HG02884 (cell line): Measurements from ENCODE around the gene ARRDC2.
"Not testable (repeated sequence)": the region's sequence is repeated elsewhere in the genome, so short reads cannot be mapped to it uniquely, and the experiment has no call there.

Experiments
- ATAC-seq: cut with Tn5 transposase; IDR thresholded peaks from one replicate; pipeline ENCODE4 v1.9.1; 2021; ENCODE audit warnings: mild to moderate bottlenecking, moderate library complexity; ENCODE audit not compliant: unreplicated experiment

Gene ARRDC2

DNA sequence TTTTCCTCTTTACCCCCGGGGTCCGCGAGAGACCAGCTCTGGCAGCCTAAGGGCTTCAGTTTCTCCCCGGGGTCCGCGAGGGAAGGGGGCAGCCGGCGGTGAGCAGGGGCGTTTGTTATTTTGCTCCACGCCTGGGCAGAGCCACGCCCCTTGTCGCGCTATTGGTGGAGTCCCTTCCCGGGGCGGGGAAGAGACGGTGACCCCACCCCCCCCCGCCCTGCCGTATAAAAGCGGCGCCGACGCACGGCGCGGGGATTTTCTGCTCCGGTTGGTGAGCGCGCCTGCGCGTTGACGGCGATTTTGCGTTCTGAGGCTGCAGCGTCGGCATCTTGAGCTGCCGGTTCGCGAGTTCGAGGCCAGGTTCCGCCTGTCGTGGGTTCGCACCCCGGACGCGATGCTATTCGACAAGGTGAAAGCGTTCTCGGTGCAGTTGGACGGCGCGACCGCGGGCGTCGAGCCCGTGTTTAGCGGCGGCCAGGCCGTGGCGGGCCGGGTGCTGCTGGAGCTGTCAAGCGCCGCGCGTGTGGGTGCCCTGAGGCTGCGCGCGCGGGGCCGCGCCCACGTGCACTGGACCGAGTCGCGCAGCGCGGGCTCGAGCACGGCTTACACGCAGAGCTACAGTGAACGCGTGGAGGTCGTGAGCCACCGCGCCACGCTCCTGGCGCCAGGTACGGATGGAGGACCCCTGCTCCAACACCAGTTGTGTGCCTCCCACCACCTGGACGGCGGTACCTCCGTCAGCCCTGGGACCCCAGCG is at the start of gene ARRDC2:
Gene ARRDC2 (plus strand): TSS at position 254 of the 757 bp plus-strand sequence. CDS start 141 bp downstream, at position 395.
- ATAC-seq = no peak

DNA sequence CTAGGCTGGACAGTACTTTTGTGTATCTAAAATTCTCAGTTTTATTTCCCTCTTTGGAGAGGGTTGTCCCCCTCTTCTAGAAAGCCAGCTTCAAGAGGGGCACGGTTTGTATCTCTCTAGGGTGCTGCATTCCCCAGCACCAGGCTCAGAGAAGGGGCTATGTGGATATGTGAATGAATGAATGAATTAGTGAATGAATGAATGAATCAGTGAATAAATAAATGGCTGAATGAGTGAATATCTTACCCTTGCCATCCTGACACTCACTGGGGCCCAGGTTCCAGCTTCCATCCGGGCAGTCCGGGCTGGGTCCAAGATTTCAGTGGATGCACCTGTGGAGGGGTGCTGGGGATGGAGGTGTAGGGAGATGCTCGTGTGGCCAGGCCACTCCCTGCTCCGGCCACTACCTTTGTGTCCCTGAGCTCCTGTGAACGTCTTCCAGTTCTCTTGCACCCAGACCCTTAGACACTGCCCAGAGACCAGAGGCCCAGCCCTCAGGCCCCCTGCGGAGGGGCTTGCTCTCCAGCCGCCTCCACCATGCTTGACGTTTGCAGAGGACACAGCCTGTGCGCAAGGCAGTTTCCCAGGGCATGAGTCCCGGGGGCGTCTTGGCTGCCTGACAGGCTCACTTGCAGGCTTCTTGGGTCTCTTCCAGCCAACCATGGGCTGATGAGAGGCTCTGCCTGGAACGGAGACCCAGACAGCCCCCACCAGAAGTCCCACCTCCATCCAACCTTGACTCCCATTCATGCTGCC is 43.9 kb upstream of the ARRDC2 start:
- ATAC-seq = no peak

DNA sequence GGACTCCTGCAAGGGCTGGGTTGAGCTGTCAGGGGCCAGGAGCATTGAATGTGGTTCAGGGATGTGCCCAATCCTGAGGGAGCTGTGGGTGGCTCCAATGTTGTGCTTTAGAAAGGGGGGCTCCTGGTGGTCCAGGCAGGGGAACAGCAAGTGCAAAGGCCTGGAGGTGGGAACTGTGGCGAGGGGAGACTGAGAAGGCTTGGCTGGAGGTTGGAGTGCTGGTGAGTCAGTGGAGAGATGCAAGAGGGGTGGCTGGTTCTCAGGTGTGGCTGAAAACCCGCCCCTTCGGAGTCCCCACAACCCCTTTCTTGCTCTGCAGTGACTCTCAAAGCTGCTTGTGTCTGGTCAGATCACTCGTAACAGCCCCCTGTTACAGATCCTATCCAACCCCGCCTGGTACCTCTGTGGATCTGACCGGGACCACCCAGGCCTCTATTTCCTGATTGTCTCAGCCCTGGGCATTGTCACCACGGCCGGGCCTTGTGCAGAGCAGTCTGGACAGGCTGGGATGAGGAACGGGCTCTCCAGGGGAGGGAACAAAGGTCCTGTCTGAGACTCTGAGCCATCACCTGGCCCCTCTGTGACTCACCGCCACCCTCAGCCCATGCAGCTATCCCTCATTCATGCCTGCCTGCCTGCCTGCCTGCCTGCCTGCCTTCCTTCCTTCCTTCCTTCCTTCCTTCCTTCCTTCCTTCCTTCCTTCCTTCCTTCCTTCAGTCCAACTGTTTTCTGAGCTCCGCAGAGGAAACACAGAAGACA is 42.4 kb upstream of the ARRDC2 start:
- no peak for ATAC-seq

DNA sequence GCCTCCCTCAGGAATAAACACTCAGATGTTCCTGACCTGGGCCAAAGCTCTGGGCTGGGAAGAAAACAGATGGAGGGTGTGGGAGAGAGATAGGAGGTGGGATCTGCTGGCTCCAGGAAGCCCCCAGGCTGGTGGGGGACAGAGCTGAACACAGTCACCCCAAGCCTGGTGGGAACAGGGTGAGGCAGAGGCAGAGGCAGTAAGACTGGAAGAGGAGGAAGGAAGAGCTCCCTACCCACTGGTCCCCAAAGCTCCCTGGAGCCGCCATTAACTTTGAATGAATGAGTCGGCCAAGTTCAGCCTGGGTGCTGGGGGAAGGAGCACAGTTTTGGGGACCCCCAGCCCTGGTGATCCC is 41.9 kb upstream of the ARRDC2 start:
- ATAC-seq = no peak

DNA sequence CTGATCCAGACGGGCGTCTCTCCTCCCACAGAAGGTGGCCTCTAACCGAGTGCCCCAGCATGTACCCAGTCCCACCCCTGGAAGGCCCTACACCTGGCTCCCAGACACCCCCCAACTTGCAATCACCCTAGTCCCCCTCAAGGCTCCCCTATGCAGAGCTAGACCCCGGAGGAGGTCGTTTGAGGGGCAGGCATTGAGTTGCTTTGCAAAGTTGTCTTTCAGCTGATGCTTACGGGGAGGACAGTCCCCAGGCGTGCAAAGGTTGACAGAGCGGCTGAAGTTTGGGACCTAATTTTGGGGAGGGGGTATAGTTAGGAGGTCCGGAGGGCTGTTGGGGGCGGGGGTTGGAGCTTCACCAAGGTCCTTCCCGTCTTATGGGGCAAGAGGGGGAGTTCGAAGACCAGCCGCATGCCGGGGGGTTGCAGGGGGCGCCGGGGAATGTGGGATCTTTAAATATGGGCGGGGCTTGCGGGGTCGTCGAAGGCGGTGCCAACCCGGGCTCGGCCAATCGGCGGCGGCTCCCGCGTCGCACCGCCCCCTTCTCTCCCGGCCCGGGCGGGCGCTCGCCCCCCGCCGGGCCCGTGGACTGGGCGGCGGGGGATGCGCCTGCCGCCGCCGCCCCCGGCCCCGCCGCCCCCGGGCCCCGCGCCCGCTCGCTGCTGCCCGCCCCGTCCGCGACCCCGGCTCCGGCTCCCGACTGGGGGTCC is 41.3 kb upstream of the ARRDC2 start, which contains the start of gene KCNN1:
Gene KCNN1 (plus strand): TSS at position 558 of the 707 bp plus-strand sequence. CDS start 6,782 bp downstream, outside the sequence.
- ATAC-seq = no peak

DNA sequence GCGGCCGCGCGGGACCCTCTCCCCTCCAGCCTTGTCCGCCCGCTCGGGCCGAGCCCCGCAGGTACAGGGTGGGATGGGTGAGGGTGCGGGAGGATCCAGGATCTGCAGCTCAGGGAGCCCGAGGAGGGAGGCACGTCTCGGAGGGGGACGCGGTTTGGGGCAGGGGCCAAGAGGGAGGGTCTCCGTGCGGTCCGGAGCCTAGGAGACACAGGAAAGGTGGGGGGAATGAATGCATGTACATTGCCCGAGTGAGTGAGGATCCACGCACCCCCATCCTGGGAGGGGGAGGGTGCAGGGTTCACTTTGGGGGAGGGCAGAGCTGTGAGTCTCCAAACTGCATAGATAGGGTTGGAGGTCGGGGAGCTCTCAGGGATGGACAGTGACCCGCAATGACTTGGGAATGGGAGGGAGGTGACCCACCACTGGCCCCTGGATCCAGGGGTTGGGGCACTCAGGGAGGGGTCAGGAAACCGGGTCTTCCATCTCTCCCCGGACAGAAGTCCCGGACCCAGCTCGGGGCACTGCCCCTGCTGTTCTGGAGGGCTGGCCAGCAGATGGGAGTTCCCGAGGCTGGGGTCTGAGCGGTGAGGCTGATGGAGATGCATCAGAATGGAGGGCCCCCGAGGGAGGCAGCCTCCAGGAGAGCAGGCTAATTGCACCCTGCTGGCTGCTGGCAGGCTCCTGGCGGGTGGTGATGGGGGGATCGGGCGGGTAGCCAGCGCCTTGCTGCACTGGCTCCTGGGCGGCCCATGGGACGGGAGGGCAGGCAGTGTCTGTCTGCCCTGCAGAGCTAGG is 40.5 kb upstream of the ARRDC2 start:
- ATAC-seq = no peak

DNA sequence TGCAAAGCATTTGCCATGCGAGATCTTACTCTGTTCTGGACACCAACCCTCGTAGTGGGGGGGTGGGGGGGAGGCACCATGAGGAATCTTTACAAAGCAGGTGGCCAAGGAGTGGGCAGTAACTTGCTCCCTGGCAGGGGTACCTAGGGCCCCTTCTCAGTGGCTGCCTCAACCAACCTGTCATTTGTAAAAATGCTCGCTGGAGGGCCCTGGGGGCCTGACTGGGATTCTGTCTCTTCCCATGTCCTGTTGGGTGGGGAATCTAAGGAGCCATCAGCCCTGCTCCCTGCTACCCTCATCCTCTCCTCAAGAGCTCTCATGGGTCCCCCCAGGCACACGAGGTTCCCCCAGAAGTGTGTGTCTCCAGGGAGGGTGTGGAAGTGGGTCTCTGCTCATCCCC is 39.6 kb upstream of the ARRDC2 start:
- ATAC-seq = no peak

DNA sequence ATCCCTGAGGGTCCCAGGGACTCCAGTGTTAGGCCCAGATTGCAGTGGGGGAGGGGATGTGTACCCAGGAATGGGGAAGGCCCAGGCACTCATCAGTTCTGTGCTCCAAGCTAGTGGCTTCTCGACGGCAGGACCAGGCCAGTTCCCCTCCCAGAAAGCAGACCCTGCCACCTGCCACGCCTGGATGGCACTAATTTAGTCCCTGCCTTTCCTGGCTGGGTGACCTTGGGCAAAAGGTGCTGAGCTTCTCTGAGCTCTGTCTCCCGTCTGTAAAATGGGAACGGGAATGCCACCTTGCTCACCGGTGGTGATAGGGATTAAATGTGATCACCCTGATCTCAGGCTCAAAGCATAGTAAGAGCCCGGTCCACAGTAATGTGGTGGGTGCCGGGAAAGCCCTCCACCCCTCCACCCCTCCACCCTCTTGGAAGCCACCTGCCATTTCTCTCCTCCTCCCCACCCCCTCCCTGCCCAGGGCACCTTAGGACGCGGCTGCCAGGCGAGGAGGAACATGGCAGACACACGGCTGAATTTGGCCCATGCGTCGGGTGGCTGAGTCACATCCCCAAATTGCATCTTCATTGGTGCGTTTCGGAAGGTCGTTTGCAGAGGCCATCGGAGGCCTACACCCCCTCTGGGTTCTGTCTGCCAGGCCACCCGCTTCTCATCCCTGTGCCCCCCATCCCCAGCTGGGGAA is 38.7 kb upstream of the ARRDC2 start:
- ATAC-seq = no peak

DNA sequence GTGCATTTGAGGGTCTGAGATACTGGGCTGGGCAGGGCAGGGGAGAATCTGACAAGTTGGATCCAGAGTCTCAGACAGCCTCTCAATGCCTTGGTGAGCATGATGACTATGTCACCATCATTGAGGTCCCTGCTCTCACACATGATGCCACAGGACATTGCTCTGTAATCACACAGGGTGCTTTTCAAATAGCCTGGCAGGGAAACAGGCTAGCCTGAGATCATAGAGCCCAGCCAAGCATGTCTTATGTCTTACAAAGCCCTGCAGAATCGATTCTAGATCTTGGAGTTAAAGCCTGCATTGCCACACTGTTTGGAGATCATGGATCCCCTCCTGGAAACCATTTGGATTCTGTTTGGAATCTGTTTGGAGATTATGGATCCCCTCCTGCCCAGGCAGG is 35.7 kb upstream of the ARRDC2 start:
- no peak for ATAC-seq

DNA sequence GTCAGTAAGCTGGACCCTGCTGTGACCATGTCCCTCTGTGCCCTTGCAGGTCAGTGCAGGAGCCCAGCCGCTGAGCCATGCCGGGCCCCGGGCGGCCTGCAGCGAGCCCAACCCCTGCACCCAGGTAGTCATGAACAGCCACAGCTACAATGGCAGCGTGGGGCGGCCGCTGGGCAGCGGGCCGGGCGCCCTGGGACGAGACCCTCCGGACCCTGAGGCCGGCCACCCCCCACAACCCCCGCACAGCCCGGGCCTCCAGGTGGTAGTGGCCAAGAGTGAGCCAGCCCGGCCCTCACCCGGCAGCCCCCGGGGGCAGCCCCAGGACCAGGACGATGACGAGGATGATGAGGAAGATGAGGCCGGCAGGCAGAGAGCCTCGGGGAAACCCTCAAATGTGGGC is 34.2 kb upstream of the ARRDC2 start:
- ATAC-seq = no peak

DNA sequence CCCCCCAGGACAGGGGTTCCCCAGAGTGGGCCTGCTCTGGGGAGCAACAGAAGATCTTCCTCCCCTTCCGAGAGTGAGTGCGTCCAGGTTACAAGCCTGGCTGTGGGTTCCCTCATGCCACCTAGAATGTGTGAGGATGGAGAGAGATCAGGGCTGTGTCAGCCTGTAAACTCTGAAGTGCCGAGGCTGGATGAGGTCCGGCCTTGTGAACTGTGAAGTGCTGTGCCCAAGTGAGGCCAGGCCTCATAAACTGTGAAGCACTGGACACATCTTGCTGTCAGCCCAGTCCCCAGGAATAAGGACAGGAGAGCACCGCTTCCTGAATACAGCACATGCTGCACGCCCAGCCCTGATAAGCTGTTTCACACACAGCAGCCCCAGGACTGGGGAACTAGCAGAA is 33.4 kb upstream of the ARRDC2 start:
- no peak for ATAC-seq

DNA sequence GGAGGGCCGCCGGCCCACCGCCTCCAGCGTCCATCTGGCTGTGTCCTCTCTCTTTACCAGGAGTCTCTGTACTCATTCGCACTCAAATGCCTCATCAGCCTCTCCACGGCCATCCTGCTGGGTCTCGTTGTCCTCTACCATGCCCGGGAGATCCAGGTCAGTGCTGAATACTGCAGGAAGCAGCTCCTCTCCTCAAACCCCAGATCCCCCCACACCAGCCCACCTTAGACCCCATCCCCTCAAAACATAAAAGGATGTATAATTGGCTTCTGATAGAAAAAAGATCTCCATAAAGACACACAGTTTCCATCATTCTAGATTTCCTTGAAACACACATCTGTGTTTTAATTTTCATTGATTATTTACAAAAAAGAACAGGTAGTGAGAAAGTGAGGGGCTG is 32.9 kb upstream of the ARRDC2 start:
- ATAC-seq = no peak

DNA sequence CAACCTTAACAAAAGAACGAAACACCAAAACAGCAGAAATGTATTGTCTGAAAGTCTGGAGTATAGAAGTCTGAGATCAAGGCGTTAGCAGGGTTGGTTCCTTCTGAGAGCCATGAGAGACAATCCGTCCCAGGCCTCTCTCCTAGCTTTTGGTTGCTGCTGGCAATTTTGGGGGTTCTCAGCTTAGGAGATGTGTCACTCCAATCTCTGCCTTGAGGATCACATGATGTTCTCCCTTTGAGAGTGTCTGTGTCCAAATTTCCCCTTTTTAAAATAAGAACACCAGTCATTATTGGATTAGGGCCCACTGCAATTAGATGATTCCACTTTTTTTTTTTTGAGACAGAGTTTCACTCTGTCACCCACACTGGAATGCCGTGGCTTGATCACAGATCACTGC is 30.9 kb upstream of the ARRDC2 start:
- ATAC-seq = no peak

DNA sequence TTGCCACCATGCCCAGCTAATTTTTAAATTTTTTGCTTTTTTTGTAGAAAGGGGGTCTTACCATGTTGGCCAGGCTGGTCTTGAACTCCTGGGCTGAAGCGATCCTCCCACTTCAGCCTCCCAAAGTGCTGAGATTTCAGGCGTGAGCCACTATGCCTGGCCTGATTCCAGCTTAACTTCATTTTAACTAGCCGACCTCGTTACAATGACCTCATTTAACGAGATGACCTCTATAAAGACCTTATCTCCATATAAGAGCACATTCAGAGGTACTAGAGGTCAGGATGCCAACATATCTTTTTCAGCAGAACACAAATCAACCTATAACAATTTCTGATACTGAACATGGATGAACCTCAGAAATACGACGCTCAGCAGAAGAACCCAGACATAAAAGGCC is 30.5 kb upstream of the ARRDC2 start:
- no peak for ATAC-seq

DNA sequence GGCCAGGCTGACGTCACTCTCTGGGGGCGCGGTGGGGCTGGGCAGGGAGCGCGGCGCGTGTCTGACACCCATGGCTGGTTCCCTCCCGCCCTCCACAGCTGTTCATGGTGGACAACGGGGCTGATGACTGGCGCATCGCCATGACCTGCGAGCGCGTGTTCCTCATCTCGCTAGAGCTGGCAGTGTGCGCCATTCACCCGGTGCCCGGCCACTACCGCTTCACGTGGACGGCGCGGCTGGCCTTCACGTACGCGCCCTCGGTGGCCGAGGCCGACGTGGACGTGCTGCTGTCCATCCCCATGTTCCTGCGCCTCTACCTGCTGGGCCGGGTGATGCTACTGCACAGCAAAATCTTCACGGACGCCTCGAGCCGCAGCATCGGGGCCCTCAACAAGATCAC is 26.4 kb upstream of the ARRDC2 start:
- no peak for ATAC-seq

DNA sequence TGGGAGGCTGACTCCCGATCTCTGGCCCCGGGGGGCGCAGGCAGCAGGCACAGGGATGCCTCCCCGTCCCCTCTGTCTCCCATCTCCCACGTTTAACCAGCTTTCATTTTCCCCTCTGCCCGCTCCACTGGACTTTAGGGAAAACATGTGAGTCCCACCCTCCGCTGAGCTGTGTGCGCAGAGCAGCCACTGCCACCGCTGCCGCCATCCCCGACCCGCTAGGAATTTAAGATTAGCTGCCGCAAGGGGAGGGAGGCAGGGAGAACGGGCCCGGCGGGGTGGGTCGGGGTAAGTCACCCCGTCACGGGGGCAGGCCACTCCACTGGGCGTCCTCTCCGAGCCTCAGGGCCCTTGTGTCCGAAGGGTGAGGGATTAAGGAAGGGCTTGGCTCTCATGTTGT is 25.5 kb upstream of the ARRDC2 start:
- ATAC-seq = no peak

DNA sequence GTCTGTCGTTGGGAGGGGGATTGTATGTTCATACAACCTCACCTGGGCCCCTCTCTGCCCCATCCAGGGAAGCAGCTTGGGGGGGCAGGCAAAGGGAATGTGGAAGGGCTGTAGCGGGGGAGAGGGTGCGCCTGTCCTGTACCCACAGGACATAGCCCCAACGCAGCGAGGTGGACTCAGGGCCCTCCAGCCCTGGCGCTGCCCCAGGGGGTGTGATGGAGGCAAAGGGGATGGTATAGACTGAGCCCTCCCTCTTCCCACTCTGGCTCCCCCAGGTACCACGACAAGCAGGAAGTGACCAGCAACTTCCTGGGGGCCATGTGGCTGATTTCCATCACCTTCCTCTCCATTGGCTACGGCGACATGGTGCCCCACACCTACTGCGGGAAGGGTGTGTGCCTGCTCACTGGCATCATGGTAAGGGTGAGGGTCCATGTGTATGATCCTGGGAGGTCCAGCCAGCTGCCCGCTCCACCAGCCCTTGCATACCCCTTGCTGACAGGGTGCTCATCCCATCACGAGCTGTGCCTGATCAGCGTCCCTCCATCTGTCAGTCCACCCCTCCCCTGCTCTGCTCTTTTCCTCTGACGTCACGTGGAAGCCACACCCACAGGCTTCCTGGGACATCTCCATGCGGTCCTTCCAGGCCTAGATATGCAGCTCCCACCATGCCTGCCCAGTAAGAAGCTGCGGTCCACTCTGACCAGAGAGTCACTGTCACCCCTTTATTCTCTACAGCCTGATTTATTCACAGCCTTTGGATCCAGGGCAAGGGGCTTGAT is 22.7 kb upstream of the ARRDC2 start:
- ATAC-seq = no peak

DNA sequence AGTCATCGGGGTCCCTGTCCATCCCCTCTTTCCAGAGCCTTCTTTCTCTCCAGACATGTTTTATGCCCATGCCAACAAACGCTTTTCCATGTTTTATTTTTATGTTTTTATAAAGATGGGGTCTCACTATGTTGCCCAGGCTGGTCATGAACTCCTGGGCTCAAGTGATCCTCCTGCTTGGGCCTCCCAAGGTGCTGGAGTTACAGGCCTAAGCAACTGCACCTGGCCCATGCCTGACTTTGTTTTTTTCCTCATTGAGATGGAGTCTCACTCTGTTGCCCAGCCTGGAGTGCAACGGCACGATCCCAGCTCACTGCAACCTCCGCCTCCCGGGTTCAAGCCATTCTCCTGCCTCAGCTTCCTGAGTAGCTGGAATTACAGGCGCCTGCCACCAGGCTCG is 21.4 kb upstream of the ARRDC2 start:
- not testable (repeated sequence) for ATAC-seq

DNA sequence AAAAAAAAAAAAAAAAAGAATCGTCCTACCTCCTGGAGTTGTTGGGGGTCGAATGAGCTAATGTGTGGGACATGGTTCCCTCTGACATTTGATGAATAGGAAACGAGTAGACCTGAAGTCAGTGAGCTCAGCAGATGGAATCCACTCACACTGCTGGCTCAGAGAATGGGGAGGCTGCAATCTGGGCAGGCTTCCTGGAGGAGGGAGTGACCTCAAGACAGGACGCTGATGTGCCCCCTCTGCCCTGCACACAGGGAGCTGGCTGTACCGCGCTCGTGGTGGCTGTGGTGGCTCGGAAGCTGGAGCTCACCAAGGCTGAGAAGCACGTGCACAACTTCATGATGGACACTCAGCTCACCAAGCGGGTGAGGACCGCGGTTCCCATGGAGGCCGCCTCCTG is 19.8 kb upstream of the ARRDC2 start:
- ATAC-seq = no peak
